T47D (cell line): ENCODE results near the gene CDC14B.
"Not testable (repeated sequence)": the region's sequence is repeated elsewhere in the genome, so short reads cannot be mapped to it uniquely, and the experiment has no call there.

Experiments used
- DNase-seq, 2 experiments: peaks; one replicate each; pipeline versions ENCODE4 v3.0.0 to v3.0.0-alpha.2; 2011 to 2012; ENCODE audit warnings: low read depth in 1 of 2, low spot score in 1 of 2
- JUND ChIP-seq: IDR thresholded peaks from 2 replicates; pipeline ENCODE4 v1.6.1; 2012; ENCODE audit warnings: low read depth
- in situ Hi-C: cut with HindIII; loops from 2 replicates; pipeline ENCODE4 v1.10.0; 2016; ENCODE audit warnings: low sequenced_read_pairs, low pct_unique_long_range_greater_than_20kb

Gene CDC14B

DNA sequence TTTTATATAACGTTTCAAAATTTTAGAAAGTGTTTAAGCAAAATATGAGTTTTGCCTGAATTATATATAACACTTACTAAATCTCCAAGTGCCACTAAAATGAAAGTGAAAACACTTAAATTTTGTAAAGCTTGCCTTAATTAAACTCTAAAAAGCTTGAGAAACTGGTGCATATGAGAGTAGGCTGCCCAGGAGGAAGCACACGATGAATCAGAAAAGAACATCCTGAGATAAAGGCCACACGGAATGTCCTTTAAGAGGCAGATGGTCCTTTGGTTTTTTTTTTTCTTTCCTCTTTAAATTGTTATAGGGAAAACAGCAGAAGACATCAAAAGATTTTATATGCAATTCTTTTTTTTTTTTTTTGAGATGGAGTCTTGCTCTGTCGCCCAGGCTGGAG, 109.4 kb downstream of the CDC14B start:
- no peak for TF ChIP-seq JUND
- in situ Hi-C loops, result no loop called here
- DNase-seq, result no peak

DNA sequence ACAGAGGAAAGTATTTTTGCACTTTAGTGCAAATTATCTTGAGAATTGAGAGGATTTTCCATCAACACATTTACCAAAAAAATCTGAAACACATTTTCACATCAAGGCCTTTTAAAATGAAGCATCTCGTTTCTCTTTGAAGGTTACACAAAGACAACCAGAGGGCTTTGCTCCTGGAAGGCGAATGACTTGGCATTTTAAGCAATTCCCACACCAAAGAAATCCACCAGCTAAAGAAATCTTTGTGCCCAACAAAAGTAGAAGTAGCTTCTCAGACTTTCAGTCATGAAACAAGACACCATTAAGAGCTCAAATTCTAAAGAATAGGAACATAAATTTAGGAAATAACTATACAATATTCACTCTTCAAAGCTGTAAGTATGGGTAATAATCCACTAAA, 109.8 kb downstream of the CDC14B start:
- no peak for DNase-seq
- TF ChIP-seq JUND, result no peak
- in situ Hi-C loops, result no loop called here

DNA sequence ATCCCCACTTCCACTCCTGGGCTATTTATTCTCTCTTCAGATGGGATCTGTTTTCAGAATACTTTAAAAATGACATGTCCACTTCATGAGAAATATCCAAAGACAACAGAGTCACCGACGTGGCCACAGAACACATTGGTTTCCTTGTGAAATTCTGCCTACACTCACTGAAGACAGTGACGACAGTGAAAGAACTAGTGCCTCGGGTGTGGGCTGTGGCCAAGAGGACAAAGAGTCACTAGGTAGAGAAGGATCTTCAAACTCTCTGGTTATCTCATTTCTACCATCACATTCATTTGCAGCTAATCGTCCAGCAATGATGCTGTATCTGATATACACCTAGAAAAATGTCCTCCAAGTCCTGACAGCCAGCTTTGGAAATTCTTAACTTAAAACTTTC, 110.6 kb downstream of the CDC14B start:
- TF ChIP-seq JUND, result no peak
- no peak for DNase-seq
- in situ Hi-C loops, result no loop called here

DNA sequence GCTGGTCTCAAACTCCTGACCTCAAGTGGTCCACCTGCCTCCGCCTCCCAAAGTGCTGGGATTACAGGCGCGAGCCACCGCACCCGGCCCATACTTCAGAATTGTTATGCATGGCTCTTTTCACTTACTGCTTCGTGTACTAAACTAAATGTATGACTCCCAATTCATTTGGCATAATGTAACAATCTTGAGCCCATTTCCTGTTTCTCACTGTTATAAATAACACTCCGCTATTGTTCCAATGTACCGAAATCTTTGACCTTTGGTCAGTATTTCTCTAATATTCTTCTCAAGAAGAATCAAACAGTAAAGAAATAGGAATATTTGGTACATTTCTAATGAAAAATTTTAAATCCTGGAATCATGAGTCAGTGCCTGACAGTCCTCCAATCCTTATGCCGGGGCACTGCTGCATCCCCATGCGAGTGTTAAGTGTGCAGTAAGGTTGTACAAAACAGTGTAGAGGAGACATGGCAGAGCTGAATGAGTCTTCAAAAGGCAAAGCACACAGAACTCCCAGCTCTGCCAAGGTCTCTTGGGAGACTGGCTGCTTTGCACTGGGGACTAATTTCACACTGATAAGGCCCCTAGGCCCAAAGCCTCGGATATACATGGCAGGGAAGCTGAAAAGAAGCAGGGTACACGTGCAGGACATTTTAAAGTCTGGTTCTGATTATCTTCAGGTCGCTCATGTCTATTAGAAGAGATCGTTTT, 111.3 kb downstream of the CDC14B start:
- in situ Hi-C loops, result no loop called here
- TF ChIP-seq JUND, result no peak
- DNase-seq, result no peak

DNA sequence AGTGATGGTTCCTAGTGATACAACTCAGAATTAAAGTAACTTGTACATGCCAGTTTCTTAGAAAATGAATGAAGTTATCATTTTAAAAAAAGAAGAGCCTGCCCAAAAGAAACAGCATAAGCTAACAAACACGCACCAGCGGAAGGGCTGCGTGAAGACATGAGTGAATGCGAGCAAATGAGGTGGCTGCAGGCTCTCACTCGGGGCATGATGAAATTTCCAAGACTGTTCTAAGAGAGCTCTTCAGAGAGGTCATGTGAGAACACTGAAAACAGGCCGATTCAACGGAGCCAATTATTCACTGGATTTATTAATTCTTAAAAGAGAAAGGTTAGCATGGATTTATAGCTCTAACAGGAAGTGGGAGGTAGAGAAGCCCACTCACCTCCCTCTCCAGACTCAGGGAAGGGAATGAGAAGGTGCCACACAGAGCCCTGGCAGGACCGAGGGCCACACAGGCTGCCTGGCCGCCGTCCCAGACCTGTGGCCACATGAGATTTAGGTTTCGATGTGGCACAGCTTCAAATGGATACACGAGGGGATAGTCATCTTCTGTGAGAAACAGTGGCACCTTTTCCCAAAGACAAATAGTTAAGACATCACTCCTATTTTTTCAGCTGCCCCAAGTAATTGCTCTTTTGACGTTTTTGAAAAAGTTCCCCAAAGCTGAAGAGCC, 114.2 kb downstream of the CDC14B start:
- DNase-seq, result no peak
- TF ChIP-seq JUND, result no peak
- in situ Hi-C loops, result no loop called here

DNA sequence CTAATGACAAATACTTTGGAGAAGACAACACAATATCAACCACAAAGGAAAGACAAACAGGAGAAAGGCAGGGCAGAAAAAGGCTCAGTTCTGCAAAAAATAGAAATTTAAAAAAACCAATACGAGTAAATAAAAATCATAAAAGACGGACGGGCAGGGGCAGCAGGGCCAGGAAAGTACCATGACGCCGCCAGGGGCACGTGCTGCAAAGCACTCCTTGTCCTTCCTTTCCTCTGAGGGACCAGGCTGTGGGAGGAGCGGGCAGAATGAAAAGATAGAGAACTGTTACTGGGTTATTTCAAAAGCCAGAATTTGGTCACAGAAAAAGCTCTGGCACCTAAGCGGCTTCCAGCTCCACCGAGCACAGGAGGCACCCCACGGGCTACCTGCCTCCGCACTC, 115.7 kb downstream of the CDC14B start:
- no peak for TF ChIP-seq JUND
- in situ Hi-C loops, result no loop called here
- no peak for DNase-seq

DNA sequence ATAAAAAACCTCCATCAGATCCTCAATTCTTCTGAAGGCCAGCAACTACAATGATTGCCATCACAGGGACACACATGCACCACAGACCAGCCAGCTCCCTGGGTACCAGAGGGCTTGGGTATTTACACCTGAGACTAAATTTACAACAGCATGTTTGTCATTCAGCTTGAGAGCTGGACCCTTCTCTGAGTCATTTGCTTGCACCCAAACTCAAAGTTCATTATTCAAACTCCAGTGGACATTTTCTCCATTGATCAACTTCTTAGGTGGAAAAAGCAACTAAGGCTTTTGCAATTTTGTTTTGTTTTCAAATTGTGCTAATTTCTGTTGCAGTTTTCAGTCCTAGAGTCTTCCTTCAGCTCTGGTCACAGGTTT, 116.3 kb downstream of the CDC14B start:
- DNase-seq, in situ Hi-C loops: not testable (repeated sequence)

DNA sequence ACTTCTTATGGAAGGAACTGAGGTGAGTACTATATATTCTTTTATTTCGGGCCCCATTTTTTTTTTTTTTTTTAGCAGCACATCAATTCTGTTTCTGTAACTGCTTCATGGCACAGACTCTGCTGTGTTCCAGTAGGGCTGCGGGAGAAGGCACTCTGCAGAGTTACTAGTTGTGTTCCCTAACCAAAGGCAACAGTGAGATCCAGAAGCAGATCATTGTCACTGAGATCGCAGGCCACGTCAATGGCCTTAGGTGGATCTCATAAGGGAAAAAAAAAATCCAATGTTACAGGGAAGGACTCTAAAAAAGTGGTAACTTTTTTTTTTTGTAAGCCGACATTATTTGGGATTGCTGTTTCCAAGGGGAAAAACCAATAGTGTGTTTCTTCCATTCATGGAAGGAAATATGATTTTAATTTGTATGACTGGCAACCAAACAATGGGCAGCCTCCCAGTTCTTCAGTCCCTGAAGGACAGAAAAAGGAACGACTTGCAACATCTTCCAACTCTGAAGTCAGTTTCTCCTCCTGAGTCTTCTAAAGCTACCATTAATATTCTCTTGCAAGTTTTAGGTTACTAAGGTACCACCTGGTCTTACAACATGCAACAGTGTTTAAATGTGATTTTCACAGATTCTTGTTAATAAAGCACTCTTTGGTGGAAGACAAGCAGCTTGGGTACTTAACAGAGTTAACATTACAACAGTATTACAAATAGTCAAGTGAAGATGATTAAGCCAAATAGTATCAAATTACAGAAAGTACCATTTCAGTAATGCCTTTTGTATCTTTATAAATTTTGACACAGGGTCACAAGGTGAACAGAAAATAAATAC, 116.9 kb downstream of the CDC14B start:
- no peak for DNase-seq
- in situ Hi-C loops, result no loop called here
- no peak for TF ChIP-seq JUND

DNA sequence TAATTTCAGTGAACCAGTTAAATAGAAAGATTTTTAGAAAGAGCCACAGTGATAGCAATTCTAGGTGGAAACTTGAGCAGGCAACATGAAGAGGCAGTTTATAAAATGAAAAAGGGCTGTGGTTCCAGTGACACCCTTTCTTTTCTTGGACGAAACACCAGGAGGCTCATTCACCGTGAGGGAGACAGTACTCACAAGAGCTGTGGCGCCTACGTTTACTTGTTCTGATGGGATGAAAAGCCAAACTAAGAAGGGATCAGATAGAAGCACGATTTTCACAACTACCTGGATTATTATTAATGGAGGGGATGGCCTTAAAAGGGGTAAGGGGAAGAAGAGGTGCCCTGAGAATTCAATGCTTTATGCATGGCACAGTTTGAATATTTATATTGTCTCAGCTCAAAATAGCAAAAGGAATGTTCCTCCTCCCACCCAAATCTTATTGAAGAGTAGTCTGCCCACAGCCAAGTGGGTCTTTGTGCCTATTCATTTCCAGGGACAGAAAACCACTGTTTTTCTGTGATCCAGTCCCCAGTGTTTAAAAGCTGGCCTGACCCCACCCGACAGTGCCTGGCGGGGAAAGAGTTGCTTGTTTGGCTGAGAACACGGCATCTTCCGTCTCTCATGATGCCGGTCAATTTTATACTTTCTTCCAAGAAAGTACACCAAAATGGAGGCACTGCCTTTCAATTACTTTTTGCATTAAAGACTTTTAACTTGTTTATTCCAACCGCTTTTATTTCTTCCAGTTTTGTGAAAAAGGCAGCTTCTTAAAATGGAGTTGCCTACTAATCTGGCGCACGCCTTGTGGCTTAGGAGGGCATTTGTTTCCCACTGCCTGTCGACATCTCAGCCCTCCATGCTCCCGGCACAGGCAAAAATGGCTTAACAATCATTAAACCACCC, 117.8 kb downstream of the CDC14B start:
- no peak for DNase-seq
- in situ Hi-C loops, result no loop called here
- TF ChIP-seq JUND, result no peak

DNA sequence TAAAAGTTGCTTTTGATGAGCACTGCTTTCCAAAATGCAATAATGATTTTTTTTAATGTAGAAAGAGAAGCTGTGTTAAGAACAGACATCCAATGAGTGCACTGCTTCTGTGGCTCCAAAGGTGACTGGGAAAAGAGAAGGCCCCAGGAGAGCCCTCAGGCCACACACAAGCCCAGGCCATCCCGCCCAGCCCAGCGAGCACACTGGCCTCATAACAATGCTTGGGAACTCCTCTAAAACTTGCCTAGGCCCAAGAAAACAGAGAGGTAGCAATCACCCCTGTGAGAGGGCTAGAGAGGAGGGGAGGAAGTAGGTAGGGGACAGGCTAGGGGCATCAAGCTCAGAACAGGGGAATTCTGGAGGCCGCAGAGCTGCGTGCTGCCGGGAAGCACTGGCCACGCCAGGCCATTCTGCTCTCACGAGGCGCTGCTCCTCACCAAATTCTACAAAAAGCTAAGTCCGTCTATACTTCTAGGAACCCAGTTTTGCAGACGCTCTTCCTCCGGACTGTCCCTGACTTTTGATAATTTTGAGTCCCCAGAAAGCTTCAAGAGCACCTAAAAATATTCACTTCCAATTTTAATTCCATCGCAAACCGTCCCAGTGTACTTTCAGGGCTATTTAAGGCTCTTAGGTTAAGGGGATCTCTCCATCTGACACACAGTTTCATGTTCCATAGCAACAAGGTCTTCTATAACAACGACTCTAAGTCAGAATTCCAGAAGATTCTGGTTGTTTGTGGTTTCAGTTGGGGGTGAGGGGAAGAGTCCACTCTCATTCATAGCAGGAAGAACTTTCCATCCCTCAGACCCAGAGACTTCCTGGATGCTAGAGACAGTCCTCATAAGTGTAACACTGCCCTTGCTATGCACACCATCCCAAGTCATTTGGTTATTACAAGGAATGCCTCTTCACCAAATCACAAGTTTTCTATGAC, 118.7 kb downstream of the CDC14B start:
- TF ChIP-seq JUND, result no peak
- in situ Hi-C loops, result no loop called here
- no peak for DNase-seq

DNA sequence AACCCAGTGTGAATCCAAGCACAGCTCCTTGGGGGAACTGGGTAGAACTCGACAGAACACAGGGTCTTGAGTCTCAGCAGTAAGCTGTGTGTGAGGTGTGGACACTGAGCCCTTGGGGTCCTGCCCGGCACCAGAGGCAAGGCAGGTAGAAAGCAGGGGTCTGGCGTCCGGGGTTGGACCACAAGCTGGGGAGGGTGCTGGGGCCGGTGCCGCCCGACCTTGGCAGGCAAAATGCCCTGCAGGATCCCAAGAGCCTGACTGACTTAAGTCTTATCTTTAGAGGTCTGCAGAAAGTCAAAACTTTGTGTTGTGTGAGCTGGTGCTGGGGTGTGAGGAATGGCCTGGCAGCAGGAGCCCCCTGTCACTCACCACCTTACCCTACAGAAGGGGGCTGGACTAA, 120.4 kb downstream of the CDC14B start:
- in situ Hi-C loops, result no loop called here
- DNase-seq, result no peak
- TF ChIP-seq JUND, result no peak
